ENCODE data around the gene NOP14. TPM values are rescaled to one million over a fixed set of nuclear protein-coding genes. Genes with fewer than 3 reads are reported as not detected.

NOP14 gene
- total RNA-seq, 4 donors from 2014 or later: 21.2 to 33.1 (median 23.0) TPM

Other genes with a start within 250 kb of the NOP14 start
- gene TNIP2, start 207.1 kb downstream of the NOP14 start, total RNA-seq: 10 to 100 TPM; 37.9 to 42.5 (median 40.3) TPM
- gene SH3BP2, start 170.3 kb downstream of the NOP14 start, total RNA-seq: 100 to 1,000 TPM; 106 to 291 (median 178) TPM
- 100 to 1,000 TPM; 102 to 153 (median 135) TPM for gene ADD1, start 119.6 kb downstream of the NOP14 start, total RNA-seq
- 10 to 100 TPM in 1 of 4 donors, 1 to 10 TPM in 3; 4.2 to 10.5 (median 4.7) TPM for gene GRK4, start 165 bp upstream of the NOP14 start, total RNA-seq
- gene HTT-AS, start 111.1 kb upstream of the NOP14 start, total RNA-seq: not detected
- gene HTT, start 111.3 kb upstream of the NOP14 start, total RNA-seq: 100 to 1,000 TPM in 1 of 4 donors, 10 to 100 TPM in 3; 28.9 to 141 (median 42.0) TPM

Measured in lower leg skin (tissue), 4 donors.